H9 (cell line): ENCODE results near the gene CMSS1. TPM values are rescaled to one million over a fixed set of nuclear protein-coding genes. Genes with fewer than 3 reads are reported as not detected.

ENCODE experiments used
- DNase-seq: peaks from one replicate; pipeline ENCODE4 v3.0.0-alpha.2; 2017
- H2AFZ ChIP-seq: one replicate; pipeline ENCODE4 v1.6.1; 2013; ENCODE audit warnings: mild to moderate bottlenecking, low read length, control low read depth, moderate library complexity
- H2AK5ac ChIP-seq: 2 replicates; pipeline ENCODE4 v1.6.1; 2013; ENCODE audit warnings: low read length, control low read depth, mixed read lengths; ENCODE audit not compliant: insufficient read length
- H2BK120ac ChIP-seq: one replicate; pipeline ENCODE4 v1.6.1; 2013; ENCODE audit warnings: low read depth, mild to moderate bottlenecking, low read length, control low read depth, inconsistent platforms; ENCODE audit not compliant: poor library complexity, severe bottlenecking
- H2BK12ac ChIP-seq: 2 replicates; pipeline ENCODE4 v1.6.1; 2013; ENCODE audit warnings: low read length, control low read depth, mixed read lengths, low read depth; ENCODE audit not compliant: insufficient read length
- H2BK15ac ChIP-seq: 2 replicates; pipeline ENCODE4 v1.6.1; 2013; ENCODE audit warnings: low read depth, low read length, control low read depth
- H2BK20ac ChIP-seq: one replicate; pipeline ENCODE4 v1.6.1; 2013; ENCODE audit warnings: low read depth, mild to moderate bottlenecking, low read length, control low read depth, inconsistent platforms; ENCODE audit not compliant: poor library complexity, severe bottlenecking
- H2BK5ac ChIP-seq: 2 replicates; pipeline ENCODE4 v1.6.1; 2013; ENCODE audit warnings: low read length, control low read depth, mixed read lengths; ENCODE audit not compliant: insufficient read length
- H3K14ac ChIP-seq: 2 replicates; pipeline ENCODE4 v1.6.1; 2013; ENCODE audit warnings: low read length, control low read depth; ENCODE audit not compliant: insufficient read depth
- H3K18ac ChIP-seq: 2 replicates; pipeline ENCODE4 v1.6.1; 2013; ENCODE audit warnings: low read depth, mild to moderate bottlenecking, mixed read lengths, low read length, control low read depth; ENCODE audit not compliant: insufficient read length
- H3K23ac ChIP-seq: 2 replicates; pipeline ENCODE4 v1.6.1; 2013; ENCODE audit warnings: low read length, control low read depth, mixed read lengths, low read depth; ENCODE audit not compliant: insufficient read length
- H3K23me2 ChIP-seq: 2 replicates; pipeline ENCODE4 v1.6.1; 2013; ENCODE audit warnings: low read depth, mild to moderate bottlenecking, mixed read lengths, low read length, control low read depth; ENCODE audit not compliant: insufficient read length, poor library complexity, severe bottlenecking
- H3K27ac ChIP-seq: 2 replicates; pipeline ENCODE4 v1.5.1; 2013; ENCODE audit warnings: low read length, control low read depth, mixed read lengths, low read depth; ENCODE audit not compliant: insufficient read length
- H3K27me3 ChIP-seq: 2 replicates; pipeline ENCODE4 v1.6.1; 2013; ENCODE audit warnings: low read length, control low read depth, inconsistent platforms; ENCODE audit not compliant: insufficient read depth
- H3K4ac ChIP-seq: 2 replicates; pipeline ENCODE4 v1.6.1; 2013; ENCODE audit warnings: low read depth, mild to moderate bottlenecking, control low read depth, inconsistent platforms, low read length, moderate library complexity
- H3K4me1 ChIP-seq: 2 replicates; pipeline ENCODE4 v1.6.1; 2013; ENCODE audit warnings: low read length, control low read depth, inconsistent platforms; ENCODE audit not compliant: insufficient read depth
- H3K4me2 ChIP-seq: 2 replicates; pipeline ENCODE4 v1.6.1; 2013; ENCODE audit warnings: low read length, control low read depth, mixed read lengths; ENCODE audit not compliant: insufficient read length, insufficient read depth
- H3K56ac ChIP-seq: 2 replicates; pipeline ENCODE4 v1.6.1; 2013; ENCODE audit warnings: low read depth, mild to moderate bottlenecking, mixed read lengths, low read length, control low read depth; ENCODE audit not compliant: insufficient read length
- H3K79me1 ChIP-seq: 2 replicates; pipeline ENCODE4 v1.6.1; 2013; ENCODE audit warnings: low read depth, mild to moderate bottlenecking, moderate library complexity, low read length, control low read depth, inconsistent platforms; ENCODE audit not compliant: insufficient read depth, poor library complexity, severe bottlenecking
- H3K79me2 ChIP-seq: 2 replicates; pipeline ENCODE4 v1.6.1; 2013; ENCODE audit warnings: low read length, control low read depth, inconsistent platforms; ENCODE audit not compliant: insufficient read depth
- H3K9ac ChIP-seq: 2 replicates; pipeline ENCODE4 v1.6.1; 2013; ENCODE audit warnings: low read length, control low read depth, mixed read lengths; ENCODE audit not compliant: insufficient read length; ENCODE audit errors: extremely low read depth
- H3K9me3 ChIP-seq: one replicate; pipeline ENCODE4 v1.6.1; 2013; ENCODE audit warnings: low read depth, low read length, inconsistent platforms; ENCODE audit not compliant: control insufficient read depth
- H3T11ph ChIP-seq: one replicate; pipeline ENCODE4 v1.6.1; 2013; ENCODE audit warnings: mild to moderate bottlenecking, low read length, control low read depth, inconsistent platforms
- H4K20me1 ChIP-seq: one replicate; pipeline ENCODE4 v1.6.1; 2013; ENCODE audit not compliant: control insufficient read depth, insufficient read length, insufficient read depth
- H4K5ac ChIP-seq: 2 replicates; pipeline ENCODE4 v1.6.1; 2013; ENCODE audit warnings: low read depth, mild to moderate bottlenecking, mixed read lengths, low read length, control low read depth; ENCODE audit not compliant: insufficient read length
- H4K8ac ChIP-seq: replicated peaks from 2 replicates; pipeline ENCODE4 v1.6.1; 2013; ENCODE audit warnings: low read length, control low read depth, mixed read lengths, low read depth; ENCODE audit not compliant: insufficient read length
- H4K91ac ChIP-seq: 2 replicates; pipeline ENCODE4 v1.6.1; 2013; ENCODE audit warnings: low read depth, mild to moderate bottlenecking, moderate library complexity, mixed read lengths, low read length, control low read depth; ENCODE audit not compliant: insufficient read length
- H3K27ac Mint-ChIP-seq, 3 experiments: 2 replicates in 2 of 3; 3 replicates in 1 of 3; pipeline ENCODE4 v1.8.0; 2020 to 2021; ENCODE audit warnings: mixed read lengths in 3 of 3, mild to moderate bottlenecking in 1 of 3, moderate library complexity in 1 of 3
- H3K27me3 Mint-ChIP-seq: 2 replicates; pipeline ENCODE4 v1.8.0; 2021; ENCODE audit warnings: low read depth, mild to moderate bottlenecking, moderate library complexity, mixed read lengths
- H3K36me3 Mint-ChIP-seq, 3 experiments: 2 replicates in 2 of 3; 3 replicates in 1 of 3; pipeline ENCODE4 v1.8.0; 2020 to 2021; ENCODE audit warnings: low read depth in 3 of 3, mixed read lengths in 3 of 3; ENCODE audit not compliant: insufficient read depth in 1 of 3
- H3K4me1 Mint-ChIP-seq, 2 experiments: 2 replicates each; pipeline ENCODE4 v1.8.0; 2020; ENCODE audit warnings: mixed read lengths in 2 of 2
- H3K4me3 Mint-ChIP-seq, 2 experiments: 2 replicates in 1 of 2; 3 replicates in 1 of 2; pipeline ENCODE4 v1.8.0; 2020 to 2021; ENCODE audit warnings: mild to moderate bottlenecking in 2 of 2, mixed read lengths in 2 of 2, moderate library complexity in 1 of 2
- H3K9me3 Mint-ChIP-seq, 2 experiments: 2 replicates in 1 of 2; 3 replicates in 1 of 2; pipeline ENCODE4 v1.8.0; 2020; ENCODE audit warnings: mild to moderate bottlenecking in 2 of 2, mixed read lengths in 2 of 2, moderate library complexity in 1 of 2
- CTCF ChIP-seq: fragments of 200-600 bp; sonication (generic); conservative IDR thresholded peaks from 3 replicates; pipeline ENCODE4 v1.8.0; 2021; ENCODE audit warnings: antibody characterized with exemption, mild to moderate bottlenecking
- WGBS: extraction: QIAGEN DNeasy Blood & Tissue Kit; methylation state at CpG from one replicate; pipeline ENCODE4 v1.1.7; 2013; ENCODE audit warnings: missing lambda C conversion rate, low lambda C conversion rate, mixed read lengths; ENCODE audit not compliant: insufficient read length; ENCODE audit errors: extremely low coverage; 5-methylcytosine and 5-hydroxymethylcytosine counted together
- total RNA-seq: library from RNA; stranded (reverse); gene quantifications from 2 replicates; pipeline ENCODE4 v1.2.1, GENCODE V29; 2021

CMSS1 gene
- total RNA-seq, 1 experiment from 2014 or later: 61.8 TPM

- H3K36me3 Mint-ChIP-seq: no peaks in the 10 kb centered on the region; a peak in 1 of 7 replicates
- Histone ChIP-seq H4K5ac (no peak overlapping the region), H2BK120ac (peak overlapping the region; percentile 67), H3K56ac (no peak overlapping the region), H3K9ac (no peak overlapping the region), H3K4ac (no peak overlapping the region), H3K4me2 (no peak overlapping the region), H3K23ac (no peak overlapping the region), H2AK5ac (no peak overlapping the region), H4K91ac (no peak overlapping the region), H3K4me1 (peaks cover 21% of the 10 kb centered on the region), H4K20me1 (no peaks in the 10 kb centered on the region), H3K23me2 (no peaks in the 10 kb centered on the region), H3K79me2 (peaks cover 2% of the 10 kb centered on the region; the same call in 1 of the 2 replicates), H2BK5ac (no peak overlapping the region), H2BK20ac (no peak overlapping the region), H3K9me3 (no peaks in the 10 kb centered on the region), H2AFZ (no peak overlapping the region), H3K18ac (no peak overlapping the region), H2BK12ac (no peak overlapping the region), H3K14ac (no peak overlapping the region), H3K79me1 (no peaks in the 10 kb centered on the region), H3K27me3 (no peaks in the 10 kb centered on the region), H4K8ac (no peak overlapping the region), H2BK15ac (no peak overlapping the region), H3T11ph (no peak overlapping the region), H3K27ac (peak overlapping the region; percentile 94)
- WGBS: no CpG with 5 or more reads among the region's 7 CpGs
- H3K27me3 Mint-ChIP-seq: no peaks in the 10 kb centered on the region
- no peaks in the 10 kb centered on the region for H3K9me3 Mint-ChIP-seq
- H3K4me1 Mint-ChIP-seq: peaks cover 53 to 66% of the 10 kb centered on the region in 2 experiments
- peak; percentile 55 for TF ChIP-seq CTCF
- H3K27ac Mint-ChIP-seq: peak overlapping the region in 2 of 3 experiments; percentile 98 to 99; a peak in 5 of 7 replicates
- DNase-seq: no peak
- H3K4me3 Mint-ChIP-seq: no peak overlapping the region
Measured at GRCh38 chr3:99928771-99929744, 111.4 kb downstream of the CMSS1 start.
